ENCODE measurements around the gene PLAC8L1.
A peak's percentile ranks its signal among the peaks of the same experiment; 100 is the strongest.

The PLAC8L1 gene

GRCh38 chr5:146060221-146060585 is 45.2 kb downstream of the PLAC8L1 start:
- no peak for TF ChIP-seq CTCF (conservative IDR thresholded peaks at IDR 0.05; ENCODE audit: low read length)
- no peak for DNase-seq (ENCODE audit: low read depth)

GRCh38 chr5:146059460-146060220 is 45.7 kb downstream of the PLAC8L1 start:
- H3K4me3 ChIP-seq (ENCODE audit: low read length) = no peak overlapping the region
- peak; percentile 39 for DNase-seq (ENCODE audit: low read depth)

More at GRCh38 chr5:146060221-146060585, 45.2 kb downstream of the PLAC8L1 start:
- H3K4me3 ChIP-seq (ENCODE audit: low read length) = no peak overlapping the region

GRCh38 chr5:146055432-146055831 is 49.9 kb downstream of the PLAC8L1 start:
- H3K4me3 ChIP-seq (ENCODE audit: low read length) = no peak overlapping the region
- no peak for TF ChIP-seq CTCF (conservative IDR thresholded peaks at IDR 0.05; ENCODE audit: low read length)
- no peak for DNase-seq (ENCODE audit: low read depth)

More at GRCh38 chr5:146059460-146060220, 45.7 kb downstream of the PLAC8L1 start:
- no peak for TF ChIP-seq CTCF (conservative IDR thresholded peaks at IDR 0.05; ENCODE audit: low read length)

- no peak for DNase-seq (ENCODE audit: low read depth)
- peak; percentile 30 for TF ChIP-seq CTCF (conservative IDR thresholded peaks at IDR 0.05; ENCODE audit: low read length)
- no peak overlapping the region for H3K4me3 ChIP-seq (ENCODE audit: low read length)
Observed at GRCh38 chr5:146052780-146053179, 52.6 kb downstream of the PLAC8L1 start.

- no peak for TF ChIP-seq CTCF (conservative IDR thresholded peaks at IDR 0.05; ENCODE audit: low read length)
- no peak overlapping the region for H3K4me3 ChIP-seq (ENCODE audit: low read length)
- peak; percentile 43 for DNase-seq (ENCODE audit: low read depth)
Observed at GRCh38 chr5:146051678-146052077, 53.7 kb downstream of the PLAC8L1 start.

- H3K4me3 ChIP-seq (ENCODE audit: low read length) = no peak overlapping the region
- TF ChIP-seq CTCF (conservative IDR thresholded peaks at IDR 0.05; ENCODE audit: low read length) = no peak
- no peak for DNase-seq (ENCODE audit: low read depth)
Observed at GRCh38 chr5:146050086-146050485, 55.3 kb downstream of the PLAC8L1 start.

GRCh38 chr5:146049704-146050026 is 55.7 kb downstream of the PLAC8L1 start:
- TF ChIP-seq CTCF (conservative IDR thresholded peaks at IDR 0.05; ENCODE audit: low read length) = no peak
- no peak overlapping the region for H3K4me3 ChIP-seq (ENCODE audit: low read length)

More at GRCh38 chr5:146049704-146050026, 55.7 kb downstream of the PLAC8L1 start:
- no peak for DNase-seq (ENCODE audit: low read depth)
